Measurements from ENCODE around the gene GPX8.

Gene GPX8

GRCh38 chr5:55149308-55149795, 10.6 kb upstream of the GPX8 start:
- Histone ChIP-seq H3K9me3 (ENCODE audit: control insufficient read depth, insufficient read depth, low read length) (no peaks in the 10 kb centered on the region), H3K79me2 (ENCODE audit: control insufficient read depth, low read length) (no peaks in the 10 kb centered on the region), H3F3A (ENCODE audit: control insufficient read depth, insufficient read depth) (no peaks in the 10 kb centered on the region), H3K4me3 (ENCODE audit: low read length) (no peak overlapping the region), H3K9me2 (replicated peaks; ENCODE audit: control insufficient read depth, low read length) (no peaks in the 10 kb centered on the region), H3K27ac (ENCODE audit: low read depth, low read length) (no peak overlapping the region), H3K4me2 (ENCODE audit: low read length) (no peak overlapping the region), H3K4me1 (ENCODE audit: control insufficient read depth, low read length) (peaks cover 3% of the 10 kb centered on the region; the same call in 1 of the 2 replicates), H3K27me3 (ENCODE audit: control insufficient read depth, low read length) (peaks cover 12% of the 10 kb centered on the region), H3K36me3 (ENCODE audit: control insufficient read depth, low read length) (no peaks in the 10 kb centered on the region), H4K20me1 (ENCODE audit: control insufficient read depth, insufficient read depth, low read depth, low read length) (no peaks in the 10 kb centered on the region)
- TF ChIP-seq CTCF (IDR thresholded peaks at IDR 0.05; ENCODE audit: low read depth, low read length, poor library complexity, severe bottlenecking) = no peak
- TF ChIP-seq EZH2phosphoT487 (IDR thresholded peaks at IDR 0.05; ENCODE audit: borderline replicate concordance, low read length) = no peak

GRCh38 chr5:55151923-55152842, 7.8 kb upstream of the GPX8 start:
- Histone ChIP-seq H3K27me3 (ENCODE audit: control insufficient read depth, low read length) (peaks cover 7% of the 10 kb centered on the region; the same call in 1 of the 2 replicates), H3K4me2 (ENCODE audit: low read length) (no peak overlapping the region), H3K4me3 (ENCODE audit: low read length) (no peak overlapping the region), H4K20me1 (ENCODE audit: control insufficient read depth, insufficient read depth, low read depth, low read length) (no peaks in the 10 kb centered on the region), H3K9me3 (ENCODE audit: control insufficient read depth, insufficient read depth, low read length) (no peaks in the 10 kb centered on the region), H3K4me1 (ENCODE audit: control insufficient read depth, low read length) (no peaks in the 10 kb centered on the region), H3F3A (ENCODE audit: control insufficient read depth, insufficient read depth) (no peaks in the 10 kb centered on the region), H3K79me2 (ENCODE audit: control insufficient read depth, low read length) (no peaks in the 10 kb centered on the region), H3K9me2 (replicated peaks; ENCODE audit: control insufficient read depth, low read length) (no peaks in the 10 kb centered on the region), H3K27ac (ENCODE audit: low read depth, low read length) (no peak overlapping the region), H3K36me3 (ENCODE audit: control insufficient read depth, low read length) (no peaks in the 10 kb centered on the region)
- TF ChIP-seq EZH2phosphoT487 (IDR thresholded peaks at IDR 0.05; ENCODE audit: borderline replicate concordance, low read length) = no peak
- TF ChIP-seq CTCF (IDR thresholded peaks at IDR 0.05; ENCODE audit: low read depth, low read length, poor library complexity, severe bottlenecking) = no peak

- no peak overlapping the region for H3K27ac ChIP-seq (ENCODE audit: low read depth, low read length)
- TF ChIP-seq EZH2phosphoT487 (IDR thresholded peaks at IDR 0.05; ENCODE audit: borderline replicate concordance, low read length) (no peak), CTCF (IDR thresholded peaks at IDR 0.05; ENCODE audit: low read depth, low read length, poor library complexity, severe bottlenecking) (no peak)
- H3K4me3 ChIP-seq (ENCODE audit: low read length) = no peak overlapping the region
- no peaks in the 10 kb centered on the region for H3F3A ChIP-seq (ENCODE audit: control insufficient read depth, insufficient read depth)
- no peaks in the 10 kb centered on the region for H3K79me2 ChIP-seq (ENCODE audit: control insufficient read depth, low read length)
- H3K36me3 ChIP-seq (ENCODE audit: control insufficient read depth, low read length) = no peaks in the 10 kb centered on the region
- no peak overlapping the region for H3K4me2 ChIP-seq (ENCODE audit: low read length)
- no peaks in the 10 kb centered on the region for H3K4me1 ChIP-seq (ENCODE audit: control insufficient read depth, low read length)
- H4K20me1 ChIP-seq (ENCODE audit: control insufficient read depth, insufficient read depth, low read depth, low read length) = no peaks in the 10 kb centered on the region
- no peaks in the 10 kb centered on the region for H3K9me3 ChIP-seq (ENCODE audit: control insufficient read depth, insufficient read depth, low read length)
- H3K27me3 ChIP-seq (ENCODE audit: control insufficient read depth, low read length) = peaks cover 13% of the 10 kb centered on the region
- H3K9me2 ChIP-seq (replicated peaks; ENCODE audit: control insufficient read depth, low read length) = no peaks in the 10 kb centered on the region
Measured at GRCh38 chr5:55154873-55155272, 5.1 kb upstream of the GPX8 start.
